ENCODE measurements around the gene PRR7.

PRR7 gene

GRCh38 chr5:177425196-177425800 is 21.3 kb upstream of the PRR7 start:
- no peak for DNase-seq

GRCh38 chr5:177425801-177426565 is 20.6 kb upstream of the PRR7 start:
- peak; percentile 100 for DNase-seq

- peak; percentile 51 for DNase-seq
Measured at GRCh38 chr5:177426566-177427210, 19.9 kb upstream of the PRR7 start, which contains the start of gene GRK6. TSS of gene GRK6 (plus strand) at chr5:177426676. CDS start at chr5:177426846, 170 bp downstream.

GRCh38 chr5:177427211-177427822 is 19.3 kb upstream of the PRR7 start:
- no peak for DNase-seq

- DNase-seq = no peak
Measured at GRCh38 chr5:177427919-177428573, 18.6 kb upstream of the PRR7 start.

GRCh38 chr5:177428574-177429217 is 17.9 kb upstream of the PRR7 start:
- no peak for DNase-seq

GRCh38 chr5:177429248-177430040 is 17.2 kb upstream of the PRR7 start:
- DNase-seq = peak; percentile 87

GRCh38 chr5:177430140-177430951 is 16.3 kb upstream of the PRR7 start:
- DNase-seq = no peak

- DNase-seq = no peak
Measured at GRCh38 chr5:177430972-177431316, 15.7 kb upstream of the PRR7 start.

GRCh38 chr5:177431317-177432142 is 15.1 kb upstream of the PRR7 start:
- DNase-seq = no peak

- no peak for DNase-seq
Measured at GRCh38 chr5:177432143-177432838, 14.3 kb upstream of the PRR7 start.

- no peak for DNase-seq
Measured at GRCh38 chr5:177432839-177433657, 13.6 kb upstream of the PRR7 start.

GRCh38 chr5:177433658-177434217 is 12.9 kb upstream of the PRR7 start:
- DNase-seq = no peak

- DNase-seq = no peak
Measured at GRCh38 chr5:177434437-177434836, 12.2 kb upstream of the PRR7 start.

GRCh38 chr5:177434942-177435738 is 11.5 kb upstream of the PRR7 start:
- no peak for DNase-seq

- no peak for DNase-seq
Measured at GRCh38 chr5:177435847-177436536, 10.6 kb upstream of the PRR7 start.
